Neural progenitor cell (in vitro differentiated cells): ENCODE data around the gene GUCD1. TPM values are rescaled to one million over a fixed set of nuclear protein-coding genes. Genes with fewer than 3 reads are reported as not detected.

Experiments
- DNase-seq: peaks from one replicate; pipeline ENCODE4 v3.0.0-alpha.2; 2016; ENCODE audit warnings: low spot score
- H2AFZ ChIP-seq: fragments of 200-600 bp; sonication (generic); replicated peaks from 2 replicates; pipeline ENCODE4 v1.6.1; 2016; ENCODE audit warnings: antibody characterized with exemption
- H3F3A ChIP-seq: fragments of 200-600 bp; sonication (generic); 2 replicates; pipeline ENCODE4 v1.6.1; 2016; ENCODE audit warnings: antibody characterized with exemption, low read depth
- H3K27ac ChIP-seq: fragments of 200-600 bp; sonication (generic); 2 replicates; pipeline ENCODE4 v1.5.1; 2016; ENCODE audit warnings: mild to moderate bottlenecking
- H3K27me3 ChIP-seq: fragments of 200-600 bp; sonication (generic); 2 replicates; pipeline ENCODE4 v1.6.1; 2016; ENCODE audit warnings: mild to moderate bottlenecking, moderate library complexity
- H3K36me3 ChIP-seq: fragments of 200-600 bp; sonication (generic); 2 replicates; pipeline ENCODE4 v1.5.1; 2016
- H3K4me1 ChIP-seq: fragments of 200-600 bp; sonication (generic); 2 replicates; pipeline ENCODE4 v1.6.1; 2016; ENCODE audit warnings: mixed run types
- H3K4me2 ChIP-seq: fragments of 200-600 bp; sonication (generic); 2 replicates; pipeline ENCODE4 v1.6.1; 2016
- H3K4me3 ChIP-seq: fragments of 200-600 bp; sonication (generic); 2 replicates; pipeline ENCODE4 v1.5.1; 2016
- H3K79me2 ChIP-seq: fragments of 200-600 bp; sonication (generic); 2 replicates; pipeline ENCODE4 v1.6.1; 2016; ENCODE audit warnings: low read depth
- H3K9ac ChIP-seq: fragments of 200-600 bp; sonication (generic); 2 replicates; pipeline ENCODE4 v1.6.1; 2016
- H3K9me3 ChIP-seq: fragments of 200-600 bp; sonication (generic); 2 replicates; pipeline ENCODE4 v1.5.1; 2016; ENCODE audit warnings: low read depth
- H4K20me1 ChIP-seq: fragments of 200-600 bp; sonication (generic); 2 replicates; pipeline ENCODE4 v1.6.1; 2016; ENCODE audit warnings: low read depth
- H3K27ac Mint-ChIP-seq: 3 replicates; pipeline ENCODE4 v1.8.0; 2021; ENCODE audit warnings: mixed read lengths
- H3K27me3 Mint-ChIP-seq: 2 replicates; pipeline ENCODE4 v1.8.0; 2022; ENCODE audit warnings: low read depth, mild to moderate bottlenecking, inconsistent platforms, moderate library complexity, mixed read lengths; ENCODE audit not compliant: insufficient read depth
- H3K36me3 Mint-ChIP-seq: 3 replicates; pipeline ENCODE4 v1.8.0; 2021; ENCODE audit warnings: mixed read lengths
- H3K4me1 Mint-ChIP-seq: 3 replicates; pipeline ENCODE4 v1.8.0; 2021; ENCODE audit warnings: mixed read lengths
- H3K4me3 Mint-ChIP-seq: 3 replicates; pipeline ENCODE4 v1.8.0; 2021; ENCODE audit warnings: mild to moderate bottlenecking, moderate library complexity, mixed read lengths
- H3K9me3 Mint-ChIP-seq: 3 replicates; pipeline ENCODE4 v1.8.0; 2020; ENCODE audit warnings: mixed read lengths
- CTCF ChIP-seq: fragments of 200-600 bp; sonication (generic); IDR thresholded peaks from 2 replicates; pipeline ENCODE4 v1.5.1; 2017; ENCODE audit warnings: antibody characterized with exemption, mild to moderate bottlenecking
- EZH2 ChIP-seq: fragments of 200-600 bp; sonication (generic); IDR thresholded peaks from 2 replicates; pipeline ENCODE4 v1.6.1; 2017; ENCODE audit warnings: antibody characterized with exemption, mild to moderate bottlenecking, moderate library complexity
- EZH2phosphoT487 ChIP-seq: fragments of 200-600 bp; sonication (generic); IDR thresholded peaks from 2 replicates; pipeline ENCODE4 v1.6.1; 2017; ENCODE audit warnings: antibody characterized with exemption
- total RNA-seq: library from RNA; depleted of rRNA; stranded (reverse); fragments of >200 nt; gene quantifications from 2 replicates; pipeline ENCODE4 v1.2.3, GENCODE V29; 2015; ENCODE audit warnings: low replicate concordance

GUCD1 gene
- total RNA-seq, 1 donor from 2014 or later = 31.0 TPM

- Mint-ChIP-seq H3K4me3 (no peak overlapping the region), H3K27me3 (peaks cover 2% of the 10 kb centered on the region), H3K27ac (no peak overlapping the region), H3K9me3 (no peaks in the 10 kb centered on the region), H3K4me1 (no peaks in the 10 kb centered on the region), H3K36me3 (peaks cover 35% of the 10 kb centered on the region)
- H3K9me3 ChIP-seq = no peaks in the 10 kb centered on the region
- H3K4me1 ChIP-seq = no peaks in the 10 kb centered on the region
- H3K36me3 ChIP-seq = peaks cover 4% of the 10 kb centered on the region
- TF ChIP-seq CTCF (no peak), EZH2phosphoT487 (no peak), EZH2 (no peak)
- H3F3A ChIP-seq = no peaks in the 10 kb centered on the region
- peaks cover 26% of the 10 kb centered on the region for H4K20me1 ChIP-seq
- no peak for DNase-seq
- no peak overlapping the region for H3K9ac ChIP-seq
- no peak overlapping the region for H2AFZ ChIP-seq
- H3K27ac ChIP-seq = no peak overlapping the region
- no peak overlapping the region for H3K4me2 ChIP-seq
- no peak overlapping the region for H3K4me3 ChIP-seq
- no peaks in the 10 kb centered on the region for H3K27me3 ChIP-seq
- peaks cover 26% of the 10 kb centered on the region for H3K79me2 ChIP-seq
Measured at GRCh38 chr22:24571266-24571665, 16.3 kb upstream of the GUCD1 start.

GRCh38 chr22:24567668-24568067 lies 12.7 kb upstream of the GUCD1 start:
- Histone ChIP-seq H3K9me3 (no peaks in the 10 kb centered on the region), H3F3A (no peaks in the 10 kb centered on the region), H3K4me1 (no peaks in the 10 kb centered on the region), H3K9ac (no peak overlapping the region), H4K20me1 (peaks cover 59% of the 10 kb centered on the region), H3K27me3 (no peaks in the 10 kb centered on the region), H3K79me2 (peaks cover 62% of the 10 kb centered on the region), H2AFZ (no peak overlapping the region), H3K4me3 (no peak overlapping the region), H3K27ac (no peak overlapping the region), H3K36me3 (peaks cover 3% of the 10 kb centered on the region), H3K4me2 (no peak overlapping the region)
- no peak for TF ChIP-seq EZH2phosphoT487
- no peak for TF ChIP-seq CTCF
- Mint-ChIP-seq H3K27me3 (no peaks in the 10 kb centered on the region), H3K27ac (no peak overlapping the region), H3K9me3 (no peaks in the 10 kb centered on the region), H3K4me3 (no peak overlapping the region), H3K36me3 (peaks cover 24% of the 10 kb centered on the region), H3K4me1 (no peaks in the 10 kb centered on the region)
- DNase-seq = no peak

GRCh38 chr22:24566899-24567511 lies 12.1 kb upstream of the GUCD1 start:
- Mint-ChIP-seq H3K9me3 (no peaks in the 10 kb centered on the region), H3K27me3 (no peaks in the 10 kb centered on the region), H3K4me3 (no peak overlapping the region), H3K27ac (no peak overlapping the region), H3K4me1 (no peaks in the 10 kb centered on the region), H3K36me3 (peaks cover 24% of the 10 kb centered on the region)
- H3K9ac ChIP-seq = no peak overlapping the region
- no peak overlapping the region for H2AFZ ChIP-seq
- peaks cover 65% of the 10 kb centered on the region for H4K20me1 ChIP-seq
- H3K4me1 ChIP-seq = no peaks in the 10 kb centered on the region
- no peaks in the 10 kb centered on the region for H3K9me3 ChIP-seq
- no peak overlapping the region for H3K27ac ChIP-seq
- DNase-seq = no peak
- H3K27me3 ChIP-seq = no peaks in the 10 kb centered on the region
- TF ChIP-seq EZH2 (no peak), CTCF (no peak), EZH2phosphoT487 (no peak)
- no peaks in the 10 kb centered on the region for H3K36me3 ChIP-seq
- H3F3A ChIP-seq = no peaks in the 10 kb centered on the region
- H3K4me2 ChIP-seq = no peak overlapping the region
- peaks cover 69% of the 10 kb centered on the region for H3K79me2 ChIP-seq
- H3K4me3 ChIP-seq = no peak overlapping the region
